Large intestine (tissue), 3 donors: ENCODE data around the gene TCERG1. TPM values are rescaled to one million over a fixed set of nuclear protein-coding genes. Genes with fewer than 3 reads are reported as not detected.

Experiments used
- DNase-seq, 2 donors: peaks; one replicate each; pipeline versions ENCODE4 v3.0.0 to v3.0.0-alpha.2; 2013
- H3K27ac ChIP-seq: one replicate; pipeline ENCODE4 v1.5.1; 2013; ENCODE audit warnings: low read length
- H3K27me3 ChIP-seq: 2 replicates; pipeline ENCODE4 v1.6.1; 2013; ENCODE audit warnings: low read length; ENCODE audit not compliant: control insufficient read depth, insufficient read depth
- H3K36me3 ChIP-seq: 2 replicates; pipeline ENCODE4 v1.6.1; 2013; ENCODE audit warnings: low read length; ENCODE audit not compliant: control insufficient read depth, insufficient read depth
- H3K4me1 ChIP-seq: one replicate; pipeline ENCODE4 v1.6.1; 2013; ENCODE audit warnings: low read length; ENCODE audit not compliant: control insufficient read depth, insufficient read depth
- H3K4me3 ChIP-seq: one replicate; pipeline ENCODE4 v1.5.1; 2013; ENCODE audit warnings: low read length
- H3K9me3 ChIP-seq: one replicate; pipeline ENCODE4 v1.6.1; 2013; ENCODE audit warnings: mild to moderate bottlenecking, low read depth, low read length, moderate library complexity; ENCODE audit not compliant: control insufficient read depth
- WGBS: methylation state at CpG from one replicate; pipeline ENCODE4 v1.1.5; 2013; ENCODE audit warnings: low lambda C conversion rate; ENCODE audit not compliant: insufficient coverage; 5-methylcytosine and 5-hydroxymethylcytosine counted together
- polyA plus RNA-seq: library from polyadenylated mRNA; unstranded; fragments of 120-200 nt; gene quantifications from one replicate; pipeline ENCODE4 v1.2.1, GENCODE V29; 2013

Gene TCERG1
- polyA plus RNA-seq, 1 donor = 93.1 TPM

GRCh38 chr5:146560205-146560812, 113.2 kb downstream of the TCERG1 start:
- Histone ChIP-seq H3K36me3 (no peaks in the 10 kb centered on the region), H3K4me3 (no peak overlapping the region), H3K27ac (no peak overlapping the region), H3K9me3 (no peaks in the 10 kb centered on the region), H3K27me3 (no peaks in the 10 kb centered on the region), H3K4me1 (no peaks in the 10 kb centered on the region)
- WGBS = no CpG with 5 or more reads among the region's 3 CpGs
- no peak for DNase-seq

Other genes starting within 250 kb of the TCERG1 start
- 17.8 TPM for gene RBM27, start 243.7 kb upstream of the TCERG1 start, polyA plus RNA-seq
- gene POU4F3, start 108.5 kb upstream of the TCERG1 start, polyA plus RNA-seq = not detected
- gene GPR151, start 68.9 kb downstream of the TCERG1 start, polyA plus RNA-seq = 0.04 TPM